GM18517 (cell line): ENCODE data around the gene CAMTA1.

Experiments
- ATAC-seq: cut with Tn5 transposase; IDR thresholded peaks from one replicate; pipeline ENCODE4 v1.9.1; 2021; ENCODE audit warnings: mild to moderate bottlenecking, moderate library complexity; ENCODE audit not compliant: unreplicated experiment

The CAMTA1 gene

DNA sequence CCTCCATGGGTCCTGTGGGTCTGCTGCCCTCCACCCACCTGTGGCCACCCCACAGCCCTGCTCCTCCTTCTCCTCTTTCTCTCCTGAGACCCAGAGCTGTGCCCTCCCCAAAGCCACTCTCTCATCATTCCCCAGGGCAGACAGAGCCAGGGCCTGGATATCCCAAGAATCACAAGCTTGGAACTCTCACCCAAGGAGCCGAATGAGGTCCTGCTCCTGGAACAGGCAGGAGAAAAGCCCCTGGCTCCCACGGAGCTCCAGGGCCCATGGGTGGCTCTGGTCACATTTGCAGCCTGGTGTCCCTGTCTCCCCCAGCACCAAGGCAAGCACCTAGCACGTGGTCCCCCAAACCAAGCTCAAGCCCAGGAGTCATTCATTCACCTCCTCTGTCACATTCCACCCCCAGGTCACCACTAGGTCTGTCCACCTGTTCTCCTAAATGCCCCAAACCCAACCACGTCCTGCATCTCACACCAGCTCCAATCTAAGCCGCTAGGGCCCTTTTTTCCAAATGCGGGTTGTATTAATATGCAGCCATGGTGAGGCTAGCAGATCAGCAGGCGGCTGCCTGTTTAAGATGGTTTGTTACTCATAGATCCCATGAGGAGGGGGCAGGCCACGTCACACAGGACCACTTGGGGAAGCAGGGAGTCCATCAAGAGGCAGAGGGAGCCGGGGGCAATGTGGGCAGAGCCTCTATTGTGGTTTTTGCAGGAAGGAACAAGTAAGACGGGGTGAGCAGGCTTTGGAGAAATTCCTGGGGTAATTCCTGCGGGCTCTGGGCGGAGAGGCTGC, 770.3 kb downstream of the CAMTA1 start:
- ATAC-seq: no peak

- no peak for ATAC-seq
These were observed 772.1 kb downstream of the CAMTA1 start for GRCh38 chr1:7557301-7557891.

- no peak for ATAC-seq
These were observed 772.8 kb downstream of the CAMTA1 start for GRCh38 chr1:7558041-7558461.

- no peak for ATAC-seq
These were observed 773.2 kb downstream of the CAMTA1 start for GRCh38 chr1:7558481-7558880.

DNA sequence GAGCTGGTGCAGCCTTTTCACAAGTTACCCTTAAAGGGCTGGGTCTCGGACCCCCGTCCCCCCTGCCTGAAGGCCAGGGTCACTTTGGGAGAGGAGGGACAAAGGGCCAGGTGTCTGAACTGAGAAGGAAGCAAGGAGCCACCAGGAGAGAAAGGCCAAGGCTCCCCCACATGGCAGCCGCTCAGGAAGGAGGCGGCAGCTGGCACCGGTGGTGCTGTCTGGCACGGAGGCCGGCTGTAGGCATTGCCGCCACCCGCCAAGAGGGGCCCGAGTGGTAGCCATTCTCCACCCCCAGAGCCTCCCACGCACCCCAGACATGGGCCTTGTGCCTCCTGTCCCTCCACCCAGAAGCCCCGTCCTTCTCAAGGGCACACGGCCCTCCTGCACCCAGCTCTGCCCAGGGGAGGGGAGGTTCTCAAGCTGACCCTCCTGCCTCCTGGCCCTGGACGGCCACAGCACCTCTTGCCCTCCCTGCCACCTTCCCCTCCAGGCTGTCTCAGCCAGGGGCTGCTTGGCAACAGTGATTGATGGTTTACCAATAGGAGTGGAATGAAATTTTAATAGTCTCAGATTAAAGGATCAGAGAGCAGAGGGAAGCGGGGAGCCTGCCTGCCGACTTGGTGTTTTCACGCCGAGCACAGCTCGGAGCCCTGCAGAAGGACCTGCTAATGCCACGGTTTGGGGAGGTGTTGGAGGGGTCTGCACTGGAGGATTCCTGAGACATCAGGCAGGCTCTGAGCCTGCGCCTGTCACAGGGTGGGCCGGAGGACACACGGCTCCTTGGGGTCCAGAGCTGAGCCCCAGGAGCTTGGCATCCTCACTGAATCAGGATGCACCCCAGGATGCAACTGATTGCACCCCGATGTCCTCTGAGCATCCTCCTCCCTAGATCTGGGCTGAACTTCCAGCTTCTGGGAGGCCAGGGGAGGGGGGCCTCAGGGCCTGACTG, 773.9 kb downstream of the CAMTA1 start:
- ATAC-seq: no peak

DNA sequence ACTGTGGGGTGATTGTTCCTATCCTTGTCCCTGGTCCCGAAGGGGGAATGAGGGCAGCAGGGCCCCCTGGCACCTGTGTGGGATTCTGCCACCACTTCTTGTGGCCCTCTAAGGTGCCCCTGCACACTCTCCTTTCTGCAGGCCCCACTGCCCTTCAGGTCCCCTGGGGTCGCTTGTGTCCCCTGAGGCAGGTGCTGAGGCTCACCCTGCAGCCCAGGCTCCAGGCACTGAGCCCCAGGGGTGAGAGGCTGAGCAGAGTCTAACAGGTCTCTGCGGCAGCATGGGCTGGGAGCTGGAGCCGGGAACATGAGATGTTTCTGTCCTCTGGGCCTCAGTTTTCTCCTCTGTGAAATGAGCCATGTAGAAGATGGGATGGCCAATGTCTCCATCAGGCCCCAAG, 774.9 kb downstream of the CAMTA1 start:
- ATAC-seq: no peak

DNA sequence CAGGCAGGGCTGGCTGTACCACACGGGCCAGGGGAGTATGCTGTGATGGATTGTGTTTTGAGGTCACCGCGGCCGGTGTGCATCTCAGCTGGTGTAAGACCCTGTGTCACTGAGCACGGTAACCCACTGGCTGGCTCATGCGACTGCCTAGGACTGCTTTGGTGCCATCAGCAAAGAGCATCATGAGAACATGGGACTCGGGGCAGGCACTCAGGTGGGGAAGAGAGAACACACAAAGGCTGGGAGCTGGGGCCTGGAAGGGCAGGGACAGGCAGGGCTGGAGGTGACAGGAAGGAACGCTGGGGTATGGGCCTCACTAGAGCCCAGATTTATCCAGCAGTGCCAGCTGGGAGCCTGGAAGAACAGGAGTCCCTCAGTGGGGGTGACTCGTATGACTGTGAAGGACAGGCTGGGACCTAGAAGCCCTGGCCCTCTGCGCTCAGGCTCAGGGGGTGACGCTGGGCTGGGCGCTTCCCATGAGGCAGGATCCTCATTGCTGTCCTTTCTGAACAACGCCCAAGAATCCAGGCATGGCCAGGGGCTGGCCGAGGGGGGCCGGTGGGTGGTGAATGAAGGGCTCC, 775.4 kb downstream of the CAMTA1 start:
- ATAC-seq: no peak

GRCh38 chr1:7561331-7561921, 776.2 kb downstream of the CAMTA1 start:
- ATAC-seq: no peak

DNA sequence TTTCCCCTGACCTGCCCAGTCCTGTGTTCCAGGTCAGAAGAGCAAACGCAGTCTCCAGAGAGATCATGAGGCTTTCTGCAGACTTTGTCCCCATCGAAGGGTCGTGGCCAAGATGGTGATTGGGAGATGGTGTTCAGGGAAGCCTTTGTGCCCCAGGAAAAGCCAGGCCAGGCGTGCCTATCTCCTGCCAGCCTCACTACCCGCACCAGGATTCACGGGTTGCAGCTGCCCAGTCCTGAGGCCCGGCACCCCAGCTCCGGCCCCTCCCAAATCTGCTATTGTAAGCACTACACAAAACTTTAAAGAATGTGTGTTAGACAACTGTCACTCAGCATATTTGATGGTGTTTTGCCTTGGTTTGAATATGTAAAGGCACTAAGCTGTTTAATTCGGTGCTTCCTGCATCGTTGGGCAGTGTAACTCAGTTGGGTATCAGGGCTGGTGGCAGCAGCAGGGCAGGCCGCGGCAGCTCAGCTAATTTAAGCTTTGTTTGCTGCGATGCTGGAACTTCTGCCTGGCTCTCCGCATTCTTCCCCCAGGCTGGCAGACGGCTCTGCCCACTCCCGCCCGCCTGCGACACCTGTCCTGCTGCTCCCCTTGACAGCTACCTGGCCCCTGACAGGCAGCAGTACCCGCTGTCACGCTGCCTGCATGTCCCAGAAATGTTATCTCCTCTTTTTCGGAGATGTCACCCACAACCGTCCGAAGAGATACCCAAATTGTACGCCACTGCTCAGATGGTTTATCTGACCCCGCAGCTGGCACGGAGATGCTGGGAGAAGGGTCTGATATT, 776.9 kb downstream of the CAMTA1 start:
- no peak for ATAC-seq

- no peak for ATAC-seq
These were observed 777.7 kb downstream of the CAMTA1 start for GRCh38 chr1:7562729-7563605.

DNA sequence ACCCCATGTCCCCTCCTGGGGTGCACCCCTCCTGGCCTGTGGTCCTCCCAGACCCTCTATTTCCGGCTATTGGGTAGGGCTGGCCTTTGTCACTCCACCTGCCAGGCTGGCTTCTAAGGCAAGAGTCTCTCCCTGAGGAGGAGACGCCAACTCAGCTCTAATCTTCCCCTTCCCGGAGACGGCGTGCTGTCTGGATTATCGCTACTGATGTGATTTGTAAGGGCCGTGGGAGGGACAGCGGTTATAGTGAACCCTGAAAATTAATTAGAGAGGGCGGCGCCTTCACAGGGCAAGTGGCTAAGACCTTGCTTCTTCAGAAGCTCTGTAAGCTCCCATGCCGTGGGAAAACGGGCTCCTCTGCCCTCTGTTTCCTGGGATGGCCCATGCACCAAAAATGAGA, 778.9 kb downstream of the CAMTA1 start:
- no peak for ATAC-seq

GRCh38 chr1:7565099-7565750, 780.0 kb downstream of the CAMTA1 start:
- no peak for ATAC-seq

- no peak for ATAC-seq
These were observed 781.4 kb downstream of the CAMTA1 start for GRCh38 chr1:7566417-7567375.

DNA sequence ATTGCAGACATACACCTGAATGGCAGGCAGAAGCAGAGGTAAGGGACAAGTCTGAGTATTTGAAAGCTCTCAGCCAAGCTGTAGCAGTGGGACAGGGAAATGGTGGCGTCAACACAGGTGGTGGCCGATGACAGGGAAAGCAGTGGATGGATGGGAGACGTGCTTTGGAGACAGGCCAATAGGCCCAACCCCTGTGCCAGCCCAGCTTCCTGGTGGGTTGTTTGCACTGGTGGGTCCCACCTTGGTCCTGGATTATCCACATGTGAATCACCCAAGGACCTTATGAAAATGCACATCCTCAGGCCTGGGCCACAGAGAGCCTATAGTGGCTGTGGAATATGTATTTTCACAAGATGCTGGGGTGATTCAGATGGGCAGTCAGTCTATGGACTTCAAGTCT, 782.1 kb downstream of the CAMTA1 start:
- ATAC-seq: no peak

- no peak for ATAC-seq
These were observed 782.8 kb downstream of the CAMTA1 start for GRCh38 chr1:7568053-7568452.

DNA sequence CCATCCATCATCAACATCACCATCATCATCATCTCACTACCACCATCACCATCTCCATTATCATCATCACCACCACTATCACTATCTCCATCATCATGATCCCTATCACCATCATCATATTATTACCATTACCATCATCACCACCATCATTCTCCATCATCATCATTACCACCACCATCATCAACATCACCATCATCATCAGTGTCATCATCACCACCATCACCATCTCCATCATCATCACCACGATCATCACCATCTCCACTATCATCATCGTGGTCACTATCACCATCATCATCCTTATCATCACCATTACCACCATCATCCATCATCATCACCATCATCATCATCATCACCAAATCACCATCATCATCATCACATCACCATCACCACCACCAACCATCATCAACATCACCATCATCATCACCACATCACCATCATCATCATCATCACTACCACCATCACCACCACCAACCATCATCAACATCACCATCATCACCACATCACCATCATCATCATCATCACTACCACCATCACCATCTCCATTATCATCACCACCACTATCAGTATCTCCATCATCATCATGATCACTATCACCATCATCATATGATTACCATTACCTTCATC, 783.8 kb downstream of the CAMTA1 start:
- no peak for ATAC-seq

GRCh38 chr1:7570311-7570710, 785.1 kb downstream of the CAMTA1 start:
- ATAC-seq: no peak
